Sciatic nerve (tissue), 2 donors: ENCODE measurements around the gene CEP20. TPM values are rescaled to one million over a fixed set of nuclear protein-coding genes. Genes with fewer than 3 reads are reported as not detected.
"Not testable (repeated sequence)": the region's sequence is repeated elsewhere in the genome, so short reads cannot be mapped to it uniquely, and the experiment has no call there.

Experiments used
- ATAC-seq: fragments of 200-7000 bp; cut with Tn5 transposase; one replicate; pipeline ENCODE4 v1.9.1; 2020; ENCODE audit warnings: mild to moderate bottlenecking, moderate library complexity
- DNase-seq: peaks from one replicate; pipeline ENCODE4 v3.0.0-alpha.2; 2020; ENCODE audit warnings: low spot score
- intact Hi-C: fragments of 100-400 bp; cut with DNase I; formaldehyde crosslinking; loops from one replicate; pipeline ENCODE4 v1.14.2; 2022
- total RNA-seq: library from RNA; stranded (reverse); fragmentation: NEBNext Ultra II Directional; extraction: Animal tissue kit (Norgen Biotek cat#: 25700); gene quantifications from one replicate; pipeline ENCODE4 v1.2.1, GENCODE V29; 2021
- donor health status: DM: no; HTN: no; CAD: no.
- donor health status: DM: no; HTN: no; CAD: no.

CEP20 gene
- total RNA-seq, 1 donor from 2014 or later: 37.6 TPM

DNA sequence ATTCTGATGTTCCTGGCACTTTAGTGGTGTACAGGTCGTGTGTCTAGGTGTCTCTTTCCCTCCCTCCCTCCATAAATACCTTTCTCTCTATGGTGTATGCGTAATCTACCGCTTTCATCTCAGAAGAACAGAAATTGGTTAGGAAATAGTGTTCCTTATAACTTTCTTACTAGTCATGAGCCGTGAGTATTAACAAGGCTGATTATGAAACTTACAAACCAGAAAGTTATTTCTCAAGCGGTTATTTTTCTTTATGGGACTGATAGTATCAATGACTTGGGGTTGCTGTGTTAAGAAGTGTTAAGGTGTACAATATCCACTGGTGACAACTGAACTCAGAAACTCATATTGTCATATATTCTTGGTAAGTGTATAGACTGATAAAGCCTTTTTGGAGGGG is 18.4 kb downstream of the CEP20 start:
- intact Hi-C loops: loop anchor here (10.0 kb wide), 1 partner anchor 255 kb away; no protein-coding TSS in a partner anchor

DNA sequence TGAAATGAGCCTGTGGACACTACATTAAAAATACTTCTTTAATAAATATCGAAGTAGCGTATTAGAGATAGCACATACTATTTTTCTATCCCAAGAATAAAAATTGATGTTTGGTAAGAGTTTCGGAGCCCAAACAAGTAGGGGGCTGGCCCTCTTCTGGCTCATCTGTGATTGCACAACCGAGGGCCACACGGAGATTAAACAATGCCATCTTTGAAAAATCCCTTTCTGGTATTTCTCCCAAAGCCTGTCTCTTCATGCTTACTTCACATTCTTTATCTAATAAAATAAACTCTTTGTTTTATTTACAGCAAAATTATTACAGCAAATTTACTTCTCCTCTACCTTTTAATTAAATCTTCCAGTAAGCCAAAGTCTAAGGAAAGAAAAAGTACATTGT is 22.0 kb downstream of the CEP20 start:
- DNase-seq (no peak), ATAC-seq (no peak)
- intact Hi-C loops: no loop called here

More for the DNA sequence above, 18.4 kb downstream of the CEP20 start:
- ATAC-seq: no peak
- DNase-seq: no peak

DNA sequence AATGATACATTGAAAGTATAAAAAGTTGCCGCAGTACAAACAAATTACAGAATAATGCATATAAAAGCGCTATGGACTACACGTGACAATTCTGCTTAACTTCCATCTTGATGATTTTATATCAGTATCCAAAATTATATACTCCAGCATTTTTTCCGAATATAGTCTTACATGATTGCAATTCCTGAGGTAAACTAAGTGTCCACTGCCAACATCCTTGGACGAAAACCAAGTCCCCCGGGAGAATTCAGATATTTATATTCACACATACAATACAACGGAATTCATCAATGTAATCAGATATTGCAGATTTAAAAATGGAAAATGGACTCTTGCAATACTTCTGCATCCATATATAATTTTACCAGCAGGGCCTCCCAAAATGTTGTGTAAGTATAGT is 22.7 kb downstream of the CEP20 start:
- ATAC-seq (no peak), DNase-seq (no peak)
- intact Hi-C loops: no loop called here

DNA sequence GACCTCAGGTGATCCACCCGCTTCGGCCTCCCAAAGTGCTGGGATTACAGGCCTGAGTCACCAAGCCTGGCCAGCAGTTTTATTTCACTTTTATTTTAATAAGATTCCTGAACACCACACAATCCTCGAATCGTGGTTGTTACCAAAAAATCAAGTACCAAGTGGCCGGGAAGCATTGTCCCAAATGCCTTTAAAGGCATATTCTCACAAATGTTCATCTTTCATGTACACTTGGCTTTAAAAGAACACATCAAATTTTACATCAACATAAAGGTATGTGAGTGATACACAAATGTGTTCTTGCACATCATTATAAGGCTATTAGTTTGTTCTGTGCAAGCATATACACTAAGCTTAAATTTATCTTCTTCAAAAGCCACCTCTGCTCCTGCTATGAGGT is 23.5 kb downstream of the CEP20 start:
- intact Hi-C loops: no loop called here
- DNase-seq (no peak), ATAC-seq (no peak)

DNA sequence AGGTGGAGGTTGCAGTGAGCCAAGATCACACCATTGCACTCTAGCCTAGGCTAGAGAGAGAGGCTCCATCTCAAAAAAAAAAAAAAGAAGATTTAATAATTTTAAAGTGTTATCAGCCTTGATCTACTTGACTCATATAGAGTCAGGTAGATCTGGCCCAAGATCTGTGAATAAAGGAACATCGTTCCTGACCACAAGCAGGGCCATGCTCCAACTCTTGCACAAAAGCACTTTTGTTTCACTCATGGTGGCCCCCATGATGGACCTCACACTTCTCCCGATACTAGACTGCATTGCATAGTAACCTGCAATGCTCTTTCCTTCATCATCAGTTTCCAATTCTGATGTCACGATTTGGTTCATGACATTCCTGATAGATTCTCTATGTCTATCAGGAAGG is 26.4 kb downstream of the CEP20 start:
- intact Hi-C loops: no loop called here
- DNase-seq (no peak), ATAC-seq (no peak)

DNA sequence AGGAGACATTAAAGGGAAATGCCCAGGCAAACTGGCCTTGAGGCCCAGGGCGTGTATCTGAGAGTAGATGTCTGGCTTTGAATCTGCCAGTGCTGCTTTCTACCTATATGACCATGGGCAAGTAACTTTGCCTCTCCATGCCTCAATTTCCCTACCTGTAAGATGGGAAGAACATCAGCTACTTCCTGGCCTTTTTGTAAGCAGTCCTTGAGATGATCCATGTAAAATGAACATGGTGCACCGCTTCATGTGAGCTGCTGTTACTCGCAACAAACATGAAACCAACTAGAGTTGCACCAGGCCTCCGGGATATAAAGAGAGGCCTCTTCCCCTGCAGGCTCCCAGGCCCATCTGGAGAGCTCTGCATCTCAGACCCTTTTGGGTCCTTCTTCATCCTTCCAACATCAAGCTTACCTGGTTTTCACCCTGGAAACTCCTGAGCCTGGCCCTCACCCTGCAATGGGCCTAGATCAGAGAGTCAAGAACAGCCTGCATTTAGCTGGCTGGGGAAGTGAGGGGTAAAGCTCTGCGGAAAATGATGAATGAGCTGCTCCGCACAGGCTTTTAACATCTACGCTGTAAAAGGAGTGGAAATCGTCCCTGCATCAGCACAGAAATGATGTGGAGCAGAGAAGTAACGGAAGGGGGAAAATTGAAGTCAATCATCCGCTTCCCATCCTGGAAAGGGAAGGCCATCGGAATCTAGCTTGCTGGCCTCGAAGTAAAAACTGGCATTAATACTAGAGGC is 29.3 kb downstream of the CEP20 start:
- intact Hi-C loops: no loop called here
- DNase-seq (no peak), ATAC-seq (no peak)

DNA sequence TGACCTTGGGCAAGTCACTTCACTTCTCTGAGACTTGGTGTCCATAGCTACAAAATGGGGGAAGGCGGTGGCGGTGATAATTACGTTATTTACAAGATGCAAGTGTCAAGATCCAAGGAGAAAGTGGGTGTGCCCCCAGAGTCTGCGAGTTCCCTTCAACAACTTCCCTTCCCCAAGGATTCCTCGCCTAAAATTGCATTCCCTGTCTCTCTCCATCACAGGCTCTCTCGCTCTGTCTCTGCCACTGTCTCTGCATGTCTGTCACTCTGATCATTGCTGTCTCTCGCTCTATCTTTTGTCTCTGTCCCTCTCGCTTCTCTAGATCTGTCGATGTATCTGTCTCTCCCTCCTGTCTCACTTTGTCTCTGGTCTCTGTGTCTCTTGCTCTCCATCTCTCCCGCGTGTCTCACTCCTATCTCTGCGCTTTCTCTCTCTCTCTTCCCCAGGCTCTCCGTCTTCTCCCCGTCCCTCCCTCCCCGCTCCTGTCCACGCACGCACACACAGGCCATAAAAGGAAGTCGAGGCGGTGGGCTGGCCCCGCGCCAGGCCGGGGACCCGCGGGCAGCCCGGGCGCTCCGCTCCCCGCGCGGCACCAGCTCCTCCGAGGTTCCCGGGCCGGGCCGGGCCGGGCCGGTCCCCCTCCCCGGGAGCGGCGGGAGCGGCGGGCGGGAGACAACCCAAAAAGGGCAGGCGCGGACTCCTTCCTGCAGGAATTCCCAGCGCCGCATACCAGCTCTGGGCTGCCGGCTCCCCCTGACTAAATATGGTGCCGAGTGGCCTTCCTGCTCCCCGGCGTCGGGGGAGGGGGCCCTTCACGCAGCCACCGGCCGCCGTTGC is 30.5 kb downstream of the CEP20 start:
- peak; percentile 68 for ATAC-seq
- intact Hi-C loops: no loop called here
- peak; percentile 63 for DNase-seq

DNA sequence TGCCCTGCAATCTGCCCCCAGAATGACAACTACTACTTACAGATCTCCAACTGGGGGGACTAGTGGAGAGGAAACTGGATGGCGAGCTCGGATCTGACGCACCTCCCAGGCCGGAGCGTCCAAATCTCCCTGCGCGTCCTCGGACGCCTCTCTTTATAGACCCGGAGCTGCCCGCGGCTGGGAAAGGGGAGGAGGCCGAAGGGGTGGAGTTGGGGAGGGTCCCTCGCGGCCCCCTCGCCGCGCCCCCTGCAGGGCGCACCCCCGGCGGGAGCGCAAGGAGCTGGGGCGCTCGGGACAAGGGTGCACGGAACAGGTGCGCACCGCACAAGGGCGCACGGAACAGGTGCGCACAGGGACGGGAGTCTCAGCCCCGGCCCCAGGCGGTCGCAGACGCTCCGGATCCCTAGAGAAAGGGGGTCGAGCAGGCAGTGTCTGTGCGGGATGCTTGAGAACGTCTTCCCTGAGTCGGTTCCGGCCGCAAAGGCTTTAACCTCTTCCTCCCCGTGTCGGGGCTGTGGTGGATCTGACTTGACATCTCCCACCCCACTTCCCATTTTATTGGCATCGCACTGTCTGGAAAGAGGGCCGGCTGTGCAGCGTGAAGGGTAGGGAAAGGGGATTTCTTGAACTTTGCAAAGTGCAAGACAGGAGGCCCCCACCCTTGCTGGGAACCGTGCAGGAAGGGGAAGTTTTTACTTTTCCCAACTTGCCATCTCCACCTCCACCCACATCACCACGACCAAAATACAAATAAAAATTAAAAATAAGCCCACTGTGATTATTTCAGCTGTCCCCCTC is 31.3 kb downstream of the CEP20 start, which contains the start of gene MYH11:
TSS of gene MYH11 (minus strand) at position 128 of the 798 bp plus-strand sequence. CDS start 18,776 bp downstream, outside the sequence.
- intact Hi-C loops: no loop called here
- peak; percentile 45 for ATAC-seq
- DNase-seq: no peak

DNA sequence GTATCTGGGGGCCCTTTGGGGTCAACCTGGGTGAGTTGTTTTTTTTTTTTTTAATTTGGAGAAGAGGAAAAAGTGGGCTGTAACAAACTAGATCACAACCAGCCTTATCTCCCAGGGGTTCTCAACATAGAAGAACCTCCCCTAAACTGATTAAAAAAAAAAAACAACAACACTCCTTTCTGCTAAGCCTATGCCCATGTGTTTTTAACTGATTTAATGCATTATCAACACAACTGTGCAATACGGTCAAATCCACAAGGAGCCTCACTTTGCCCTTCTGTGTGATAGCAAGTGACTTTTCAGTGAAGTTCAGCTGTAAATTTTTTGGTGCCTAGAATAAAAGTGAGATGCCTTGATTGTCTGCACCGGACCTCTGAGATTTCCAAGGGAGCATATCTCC is 32.2 kb downstream of the CEP20 start:
- no peak for DNase-seq
- ATAC-seq: no peak
- intact Hi-C loops: no loop called here

DNA sequence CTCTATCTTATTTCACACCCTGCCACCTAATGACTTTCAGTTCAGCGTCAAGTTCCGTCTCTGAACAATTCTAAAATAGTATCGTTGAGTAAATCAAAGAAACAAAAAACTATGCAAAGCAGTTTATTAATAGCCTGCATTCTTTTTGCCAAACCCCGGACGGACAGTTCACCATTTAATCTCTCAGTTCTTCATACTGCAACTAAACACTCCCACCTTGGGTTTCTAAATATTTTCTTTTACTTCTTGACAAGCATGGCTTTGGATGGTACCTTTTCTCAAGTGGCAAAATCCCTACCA is 32.7 kb downstream of the CEP20 start:
- DNase-seq: no peak
- no peak for ATAC-seq
- intact Hi-C loops: no loop called here

DNA sequence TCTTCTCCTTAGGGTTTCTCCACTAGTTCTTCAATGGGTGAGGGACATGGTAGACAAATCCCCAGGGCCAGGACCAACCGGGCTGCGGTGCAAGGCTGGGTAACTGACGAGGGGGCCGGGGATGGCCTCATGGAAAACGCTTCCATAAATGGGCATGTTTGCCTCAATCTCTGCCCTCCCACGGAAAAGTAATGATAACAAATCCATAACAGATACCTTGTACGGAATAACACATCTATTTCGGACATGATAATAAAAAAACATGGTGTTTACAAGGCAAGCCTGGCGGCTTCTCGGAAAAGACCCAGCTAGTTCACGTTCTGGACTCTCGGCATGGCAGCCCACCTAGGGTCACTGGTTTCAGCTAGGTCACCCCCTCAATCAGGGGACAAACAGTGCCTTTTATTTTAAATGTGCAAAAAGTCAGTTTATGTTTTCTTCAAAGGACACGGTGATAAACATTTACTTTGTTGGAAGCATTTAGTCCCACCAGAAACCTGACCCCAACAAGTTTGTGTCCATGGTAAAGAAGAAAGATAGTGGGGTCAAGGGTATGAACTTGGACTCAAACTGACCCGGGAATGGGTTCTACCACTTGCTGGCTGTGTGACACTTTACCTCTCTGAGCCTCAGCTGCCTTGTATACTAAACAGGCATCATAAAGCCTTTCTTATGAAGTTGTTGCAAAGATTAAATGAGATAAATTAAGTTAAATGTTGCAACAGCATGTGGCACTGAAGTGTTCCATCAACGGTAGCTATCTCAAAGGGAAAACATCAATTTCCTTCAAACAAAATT is 33.3 kb downstream of the CEP20 start:
- ATAC-seq: no peak
- DNase-seq: no peak
- intact Hi-C loops: no loop called here

DNA sequence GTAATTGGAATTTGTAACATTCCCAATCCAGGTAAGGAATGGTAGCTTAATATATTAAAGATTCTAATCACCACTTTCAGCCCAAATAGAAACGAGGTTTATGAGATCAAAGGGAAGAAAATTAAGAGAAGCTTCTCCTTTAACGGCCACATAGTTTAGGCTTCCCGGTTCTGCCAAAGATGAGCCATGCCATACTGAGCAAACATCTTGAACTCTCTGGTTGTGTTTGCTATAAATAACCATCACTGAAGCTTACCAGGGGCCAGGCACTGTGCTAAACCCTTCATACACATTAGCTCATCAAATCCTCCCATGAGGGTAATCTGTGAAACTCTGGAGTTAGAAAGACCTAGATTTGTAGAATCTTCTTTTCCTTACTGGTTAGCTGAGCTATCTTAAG is 34.3 kb downstream of the CEP20 start:
- no peak for ATAC-seq
- no peak for DNase-seq
- intact Hi-C loops: no loop called here

DNA sequence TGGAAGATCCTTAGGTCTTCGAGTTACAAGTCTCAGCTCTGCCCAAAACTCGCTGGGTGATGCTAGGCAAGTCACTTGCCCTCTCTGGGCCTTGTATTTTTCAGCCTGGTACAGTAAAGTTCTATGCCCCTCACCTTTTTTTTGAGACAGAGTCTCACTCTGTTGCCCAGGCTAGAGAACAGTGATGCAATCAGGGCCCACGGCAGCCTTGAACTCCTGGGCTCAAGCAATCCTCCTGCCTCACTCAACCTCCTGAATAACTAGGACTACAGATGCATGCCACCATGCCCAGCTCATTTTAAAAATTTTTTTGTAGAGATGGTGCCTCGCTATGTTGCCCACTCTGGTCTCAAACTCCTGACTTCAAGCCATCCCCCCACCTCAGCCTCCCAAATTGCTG is 35.4 kb downstream of the CEP20 start:
- ATAC-seq (no peak), DNase-seq (no peak)
- intact Hi-C loops: no loop called here

DNA sequence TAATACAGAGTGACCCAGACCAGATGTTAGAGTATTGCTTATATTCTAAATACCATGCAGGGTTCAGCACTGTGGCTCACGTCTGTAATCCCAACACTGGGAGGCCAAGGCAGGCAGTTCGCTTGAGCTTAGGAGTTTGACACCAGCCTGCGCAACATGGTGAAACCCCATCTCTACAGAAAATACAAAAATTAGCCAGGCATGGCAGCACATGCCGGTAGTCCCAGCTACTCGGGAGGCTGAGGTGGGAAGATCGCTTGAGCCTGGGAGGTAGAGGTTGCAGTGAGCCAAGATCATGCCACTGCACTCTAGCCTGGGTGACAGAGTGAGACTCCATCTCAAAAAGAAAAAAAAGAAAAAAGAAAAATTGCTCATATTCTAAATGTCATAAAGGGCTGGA is 37.8 kb downstream of the CEP20 start:
- DNase-seq, intact Hi-C loops, ATAC-seq: not testable (repeated sequence)

DNA sequence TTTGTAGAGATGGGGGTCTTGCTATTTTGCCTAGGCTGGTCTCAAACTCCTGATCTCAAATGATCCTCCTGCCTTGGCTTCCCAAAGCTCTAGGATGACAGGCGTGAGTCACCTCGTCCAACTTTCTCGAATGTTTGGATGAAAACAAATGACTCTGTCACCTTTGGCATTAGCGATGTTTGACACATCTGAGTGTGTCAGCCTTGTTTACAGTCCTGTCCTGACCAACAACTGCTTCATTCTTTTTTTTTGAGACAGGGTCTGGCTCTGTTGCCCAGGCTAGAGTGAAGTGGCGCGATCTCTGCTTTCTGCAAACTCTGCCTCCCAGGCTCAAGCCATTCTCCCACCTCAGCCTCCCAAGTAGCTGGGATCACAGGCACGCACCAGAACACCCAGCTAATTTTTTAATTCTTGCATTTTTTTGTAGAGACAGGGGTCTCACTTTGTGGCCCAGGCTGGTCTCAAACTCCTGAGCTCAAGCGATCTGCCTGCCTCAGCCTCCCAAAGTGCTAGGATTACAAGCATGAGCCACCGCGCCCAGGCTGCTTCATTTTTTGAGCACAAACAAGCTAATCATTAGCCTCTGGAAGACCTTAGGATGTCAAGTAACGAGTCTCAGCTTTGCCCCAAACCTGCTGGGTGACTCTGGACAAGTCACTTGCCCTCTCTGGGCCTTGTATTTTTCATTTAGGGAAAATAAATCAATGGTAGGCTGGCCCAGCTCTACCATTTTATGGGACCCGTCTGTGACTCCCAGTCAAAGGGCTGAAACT is 39.0 kb downstream of the CEP20 start:
- intact Hi-C loops: no loop called here
- ATAC-seq (no peak), DNase-seq (no peak)

DNA sequence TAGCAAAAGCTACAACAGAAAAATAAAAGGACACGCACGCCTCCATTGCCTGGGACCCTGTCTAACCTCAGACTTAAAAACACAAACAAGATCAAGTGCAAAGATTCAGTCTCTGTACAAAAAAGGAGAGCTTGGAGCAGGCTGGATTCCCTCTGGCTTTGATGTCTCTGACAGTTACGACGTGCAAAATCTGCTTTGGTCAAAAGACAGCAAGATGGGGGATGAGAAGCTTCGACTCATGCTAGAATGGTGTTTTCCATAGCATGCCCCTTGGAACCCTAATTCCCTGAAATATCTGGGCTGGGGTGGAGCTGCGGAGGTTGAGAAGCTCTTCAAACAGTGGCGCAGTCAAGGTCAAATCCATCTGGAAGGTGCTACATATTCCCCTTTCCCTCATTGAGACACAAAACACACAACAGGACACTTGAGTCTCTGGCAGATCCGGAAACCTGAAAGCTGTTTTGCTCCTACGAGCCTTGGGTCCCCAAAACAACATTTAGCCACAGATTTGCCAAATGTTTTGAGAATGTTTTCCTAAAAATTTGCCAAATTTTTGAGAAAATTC is 40.7 kb downstream of the CEP20 start:
- DNase-seq (no peak), ATAC-seq (no peak)
- intact Hi-C loops: no loop called here

DNA sequence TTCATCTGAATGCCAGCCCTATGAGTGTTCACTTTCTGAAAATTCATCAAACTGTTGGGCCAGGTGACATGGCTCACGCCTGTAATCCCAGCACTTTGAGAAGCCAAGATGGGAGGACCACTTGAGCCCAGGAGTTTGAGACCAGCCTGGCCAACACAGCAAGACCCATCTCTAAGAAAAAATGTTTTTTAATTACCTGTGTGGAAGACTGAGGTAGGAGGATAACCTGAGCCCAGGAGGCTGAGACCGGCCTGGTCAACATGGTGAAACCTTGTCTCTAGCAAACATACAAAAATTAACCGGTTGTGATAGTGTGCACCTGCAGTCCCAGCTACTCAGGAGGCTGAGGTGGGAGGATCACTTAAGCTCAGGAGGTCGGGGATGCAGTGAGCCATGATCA is 41.9 kb downstream of the CEP20 start:
- intact Hi-C loops: no loop called here
- DNase-seq (no peak), ATAC-seq (no peak)
